ENCODE measurements around the gene EEF1B2.
"Not testable (repeated sequence)": the region's sequence is repeated elsewhere in the genome, so short reads cannot be mapped to it uniquely, and the experiment has no call there.

Gene EEF1B2

GRCh38 chr2:206164261-206164862 lies 4.7 kb downstream of the EEF1B2 start:
- DNase-seq (ENCODE audit: low read depth): no peak

- DNase-seq (ENCODE audit: low read depth): not testable (repeated sequence)
These were observed 8.5 kb downstream of the EEF1B2 start for GRCh38 chr2:206168230-206168629.

- not testable (repeated sequence) for DNase-seq (ENCODE audit: low read depth)
These were observed 12.1 kb downstream of the EEF1B2 start for GRCh38 chr2:206171624-206172397.

- no peak for DNase-seq (ENCODE audit: low read depth)
These were observed 13.5 kb downstream of the EEF1B2 start for GRCh38 chr2:206173147-206173546.

GRCh38 chr2:206176121-206176520 lies 16.4 kb downstream of the EEF1B2 start:
- DNase-seq (ENCODE audit: low read depth): no peak

- no peak for DNase-seq (ENCODE audit: low read depth)
These were observed 17.2 kb downstream of the EEF1B2 start for GRCh38 chr2:206176901-206177300.

- not testable (repeated sequence) for DNase-seq (ENCODE audit: low read depth)
These were observed 21.8 kb downstream of the EEF1B2 start for GRCh38 chr2:206181526-206181925.

- no peak for DNase-seq (ENCODE audit: low read depth)
These were observed 30.0 kb downstream of the EEF1B2 start for GRCh38 chr2:206189691-206190090.

GRCh38 chr2:206190111-206190510 lies 30.4 kb downstream of the EEF1B2 start:
- DNase-seq (ENCODE audit: low read depth): no peak

GRCh38 chr2:206190689-206191088 lies 31.0 kb downstream of the EEF1B2 start:
- no peak for DNase-seq (ENCODE audit: low read depth)

GRCh38 chr2:206192157-206192556 lies 32.5 kb downstream of the EEF1B2 start:
- no peak for DNase-seq (ENCODE audit: low read depth)

GRCh38 chr2:206193671-206194357 lies 34.1 kb downstream of the EEF1B2 start:
- DNase-seq (ENCODE audit: low read depth): no peak

- no peak for DNase-seq (ENCODE audit: low read depth)
These were observed 39.0 kb downstream of the EEF1B2 start for GRCh38 chr2:206198677-206199076.

GRCh38 chr2:206201075-206201848 lies 41.6 kb downstream of the EEF1B2 start:
- DNase-seq (ENCODE audit: low read depth): no peak

- DNase-seq (ENCODE audit: low read depth): no peak
These were observed 42.8 kb downstream of the EEF1B2 start for GRCh38 chr2:206202446-206202845.

- DNase-seq (ENCODE audit: low read depth): no peak
These were observed 43.6 kb downstream of the EEF1B2 start for GRCh38 chr2:206203331-206203730.

- DNase-seq (ENCODE audit: low read depth): no peak
These were observed 45.0 kb downstream of the EEF1B2 start for GRCh38 chr2:206204710-206205109.

- DNase-seq (ENCODE audit: low read depth): not testable (repeated sequence)
These were observed 47.6 kb downstream of the EEF1B2 start for GRCh38 chr2:206207316-206207715.

- DNase-seq (ENCODE audit: low read depth): no peak
These were observed 49.2 kb downstream of the EEF1B2 start for GRCh38 chr2:206208900-206209299.

- no peak for DNase-seq (ENCODE audit: low read depth)
These were observed 52.1 kb downstream of the EEF1B2 start for GRCh38 chr2:206211657-206212255.
